NCI-H2196 (cell line): ENCODE data around the gene PAPPA.

Experiments used
- DNase-seq: peaks from one replicate; lab custom pipeline; 2025; ENCODE audit not compliant: unreplicated experiment; lab: John Stamatoyannopoulos, UW

PAPPA gene

DNA sequence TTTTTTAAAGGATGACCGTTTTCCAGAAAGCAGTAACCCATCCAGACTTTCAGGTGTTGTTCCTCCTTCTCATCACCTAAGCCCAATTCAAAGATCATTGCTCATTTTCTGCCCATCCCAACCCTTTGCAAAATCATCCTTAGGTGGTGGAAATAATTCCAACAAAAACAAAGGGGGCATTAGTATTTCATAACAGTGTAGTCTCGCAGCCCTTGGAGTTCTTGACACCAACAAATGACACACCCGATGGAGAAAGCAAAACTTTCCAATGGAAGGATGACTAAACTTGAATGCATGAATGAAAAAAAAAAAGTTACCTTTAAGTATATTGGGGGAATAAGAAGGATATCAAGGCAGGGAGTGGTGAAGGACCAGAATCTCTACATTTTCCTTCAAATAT is 117.0 kb downstream of the PAPPA start:
- no peak for DNase-seq

DNA sequence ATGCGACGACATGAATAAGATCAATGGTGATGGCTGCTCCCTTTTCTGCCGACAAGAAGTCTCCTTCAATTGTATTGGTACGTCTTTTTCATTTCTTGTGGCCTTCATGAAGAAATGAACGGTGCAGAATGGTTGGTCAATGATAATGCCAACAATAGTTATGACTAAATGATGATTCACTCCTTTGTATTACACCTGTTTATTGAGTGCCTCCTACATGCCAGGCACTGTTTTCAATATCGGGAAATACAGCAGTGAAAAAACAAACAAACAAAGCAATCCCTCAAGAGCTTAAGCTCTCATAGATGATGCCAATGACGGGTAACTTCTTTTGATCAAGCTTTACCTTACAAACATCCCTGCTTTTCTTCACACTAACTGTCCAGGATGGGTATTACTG is 117.7 kb downstream of the PAPPA start:
- DNase-seq = no peak

DNA sequence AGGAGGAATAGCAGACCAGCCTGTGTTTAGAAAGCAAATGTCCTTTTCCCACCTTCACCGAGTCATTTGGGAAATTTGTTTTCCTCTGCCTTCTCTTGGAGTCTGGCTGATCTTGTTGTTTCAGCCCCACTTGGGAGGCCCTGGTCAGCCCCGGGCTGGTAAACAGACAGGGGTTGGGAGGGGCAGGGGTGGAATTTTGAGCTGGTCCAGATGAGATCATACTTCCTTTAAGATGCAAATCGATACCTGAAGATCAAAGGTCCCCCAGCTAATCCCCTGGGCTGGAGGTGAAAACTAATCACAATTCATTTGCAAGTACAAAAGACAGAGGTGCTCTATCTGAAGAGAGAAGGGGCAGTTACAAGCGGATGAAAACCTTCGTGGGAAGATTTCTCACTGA is 118.4 kb downstream of the PAPPA start:
- no peak for DNase-seq

DNA sequence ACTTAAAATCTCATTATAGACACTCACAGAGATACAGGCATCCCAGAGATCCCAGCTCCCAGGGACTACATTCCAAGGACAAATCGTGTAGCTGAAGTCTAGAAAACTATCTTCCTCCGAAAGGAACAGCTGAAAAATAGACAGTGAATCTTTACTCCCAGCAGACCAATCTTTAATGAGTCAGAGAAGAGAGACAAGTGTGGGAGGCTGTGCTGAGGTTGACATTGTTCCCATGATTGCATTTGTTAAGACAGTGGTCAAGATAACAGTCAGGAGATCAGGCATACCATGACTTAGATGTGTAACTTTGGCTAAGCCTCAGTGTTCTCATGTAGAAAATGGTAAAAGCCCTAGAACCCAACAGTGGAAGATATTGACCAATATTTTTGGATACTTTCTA is 120.7 kb downstream of the PAPPA start:
- DNase-seq = no peak

DNA sequence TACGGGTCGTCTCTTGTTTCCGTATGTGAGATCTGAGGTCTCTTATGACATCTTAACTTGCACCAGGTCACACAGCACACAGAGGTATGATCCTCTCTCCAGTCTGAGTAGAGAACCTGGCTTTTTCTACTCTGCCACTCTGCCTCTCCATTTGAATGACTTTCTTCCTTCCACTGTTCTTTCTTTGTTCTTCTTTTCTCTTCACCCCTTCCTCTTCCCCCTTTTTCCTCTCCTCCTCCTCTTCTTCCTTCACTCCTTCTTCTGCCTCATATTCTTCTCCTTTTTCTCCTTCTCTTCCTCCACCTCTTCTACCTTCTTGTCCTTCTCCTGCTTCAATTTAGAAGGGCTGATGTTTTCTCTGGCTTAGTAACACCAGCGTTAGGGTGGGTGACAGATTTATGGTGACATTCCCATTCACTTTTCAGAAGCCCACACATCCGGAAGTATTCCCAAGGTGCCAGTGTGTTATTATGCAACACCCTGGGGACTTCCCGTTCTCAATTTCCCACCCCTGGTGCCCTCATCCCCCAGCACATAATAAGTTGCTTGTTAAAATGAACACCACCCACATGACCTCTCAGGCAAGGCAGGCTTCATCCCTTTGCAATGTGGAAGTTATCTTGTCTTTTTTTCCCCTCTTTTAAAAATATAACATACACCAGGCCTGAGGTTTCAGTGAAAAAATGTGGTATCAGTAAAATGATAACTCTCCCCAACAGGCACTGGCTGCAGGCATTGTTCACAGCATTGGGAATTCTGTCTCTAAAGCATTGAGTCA is 122.0 kb downstream of the PAPPA start:
- no peak for DNase-seq

DNA sequence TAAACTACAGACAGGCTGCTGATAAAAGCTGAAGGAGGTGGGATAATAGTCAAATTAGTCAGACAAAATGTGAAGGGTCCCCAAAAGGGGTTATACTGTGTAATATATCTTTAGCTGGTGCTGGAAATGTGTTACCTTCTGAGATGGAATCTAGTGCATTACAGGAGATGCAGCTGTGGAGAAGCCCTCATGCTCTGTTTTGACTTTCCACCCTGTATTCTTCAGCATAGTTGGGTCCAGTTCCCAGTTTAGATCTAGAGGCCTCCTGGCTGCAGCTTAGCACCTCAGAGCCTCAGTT is 122.6 kb downstream of the PAPPA start:
- no peak for DNase-seq

DNA sequence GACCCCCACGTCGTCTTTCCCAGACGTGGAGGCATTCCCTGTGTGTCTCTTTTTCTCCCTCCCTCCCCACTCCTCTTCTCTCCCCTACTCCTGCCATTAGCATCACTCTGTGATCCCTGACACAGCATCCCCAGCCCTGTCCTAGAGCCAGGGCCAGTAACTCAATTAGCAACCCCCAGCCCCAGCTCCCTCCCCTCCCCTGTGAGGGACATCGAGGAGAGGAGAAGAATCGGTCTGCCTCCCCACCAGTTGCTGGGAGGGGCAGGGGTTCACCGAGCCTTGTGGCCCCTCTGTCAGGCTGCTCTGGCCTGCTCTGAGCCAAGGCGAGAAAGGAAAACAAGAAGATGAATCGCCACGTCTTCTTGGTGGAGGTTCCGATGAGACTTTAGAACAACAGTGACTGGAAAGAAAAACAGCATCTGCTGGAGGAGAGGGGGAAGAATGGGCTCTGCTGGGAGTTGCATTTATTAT is 123.1 kb downstream of the PAPPA start:
- no peak for DNase-seq

DNA sequence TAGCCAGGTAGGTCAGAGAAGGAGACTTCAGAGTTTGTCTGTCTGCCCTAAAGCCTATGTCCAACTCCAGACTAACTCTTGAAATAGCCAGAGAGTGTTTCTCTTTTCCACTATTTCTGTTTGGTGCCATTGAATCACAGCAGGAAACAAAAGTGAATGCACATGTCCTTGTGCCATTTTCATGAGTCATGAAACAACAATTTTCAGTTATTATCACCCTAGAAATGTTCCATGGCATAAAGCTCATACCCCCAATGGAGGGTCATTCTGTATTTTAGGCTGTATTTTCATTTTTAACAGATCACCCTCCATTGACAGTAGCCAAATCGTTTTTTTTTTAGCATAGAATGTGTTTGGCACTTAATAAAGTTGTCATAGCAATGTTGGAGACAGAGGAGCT is 124.7 kb downstream of the PAPPA start:
- no peak for DNase-seq

DNA sequence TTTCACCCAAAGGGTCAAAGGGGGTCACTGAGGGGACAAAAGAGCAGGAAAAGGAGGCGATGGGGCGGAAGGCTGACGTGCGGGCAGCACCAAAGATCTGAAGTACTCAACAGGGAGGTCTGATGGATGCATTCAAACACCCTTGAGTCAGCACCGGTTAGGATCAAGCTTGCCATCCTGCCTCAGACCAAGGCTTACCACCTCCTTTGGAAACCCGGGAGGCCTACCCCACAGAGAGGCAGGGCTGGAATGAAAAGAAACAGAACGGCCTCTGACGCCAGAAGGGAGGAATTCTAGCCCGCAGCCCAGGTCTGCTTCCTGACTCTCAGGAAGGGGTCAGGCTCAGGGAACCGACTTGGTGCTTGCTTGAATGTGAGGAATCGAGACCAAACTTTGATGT is 125.6 kb downstream of the PAPPA start:
- DNase-seq = no peak

DNA sequence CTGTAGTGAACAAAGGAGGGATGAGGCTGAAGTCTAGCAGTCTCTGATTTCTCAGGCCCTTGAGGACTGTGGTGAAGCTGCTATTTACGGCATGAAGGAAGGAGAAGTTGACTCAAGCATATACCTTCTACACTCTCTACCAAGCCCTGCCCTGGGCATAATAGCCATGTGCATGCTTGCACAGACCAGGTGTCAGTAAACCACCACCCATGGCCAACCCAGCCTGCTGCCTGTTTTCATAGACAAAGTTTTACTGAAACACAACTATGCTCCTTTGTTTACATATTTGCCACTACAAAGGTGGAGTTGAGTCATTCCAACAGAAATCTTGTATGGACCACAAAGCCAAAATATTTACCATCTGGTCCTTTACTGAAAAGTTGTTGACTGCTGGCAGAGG is 126.9 kb downstream of the PAPPA start:
- no peak for DNase-seq

DNA sequence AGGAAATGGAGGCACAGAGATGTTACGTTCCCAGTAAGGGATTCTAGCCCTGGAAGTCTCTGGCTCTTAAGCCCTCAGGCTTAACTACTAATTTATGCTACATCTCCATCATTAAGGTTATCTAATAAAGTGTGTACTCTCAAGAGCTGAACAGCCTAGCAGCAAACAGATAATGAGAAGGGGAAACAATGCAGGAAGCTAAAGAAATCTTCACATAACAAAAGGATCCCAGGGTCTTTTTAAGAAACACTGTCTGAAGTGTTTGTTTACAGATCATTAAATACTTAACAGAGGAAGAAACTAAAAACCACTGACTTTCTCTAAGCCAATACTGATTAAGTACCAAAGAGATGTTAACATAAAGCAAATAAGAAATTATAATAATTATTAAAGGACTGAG is 129.0 kb downstream of the PAPPA start:
- no peak for DNase-seq

DNA sequence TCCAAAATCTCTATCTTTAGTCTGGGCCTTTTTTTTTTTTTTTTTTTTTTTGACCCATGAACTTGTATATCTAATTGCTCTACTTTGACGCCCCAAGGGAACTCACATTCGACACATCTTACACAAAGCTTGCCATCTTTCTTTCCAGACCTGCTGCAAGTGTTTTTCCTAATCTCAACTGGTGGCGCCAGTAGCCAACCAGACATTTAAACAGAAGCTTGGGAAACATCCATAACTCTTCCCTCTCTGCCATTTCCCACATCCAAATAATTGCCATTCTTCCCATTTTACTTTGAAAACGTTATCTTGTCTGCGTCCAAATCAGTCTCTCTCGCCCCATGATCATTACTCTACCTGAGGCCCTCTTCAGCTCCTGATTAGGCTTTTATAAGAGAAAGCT is 130.9 kb downstream of the PAPPA start:
- no peak for DNase-seq

DNA sequence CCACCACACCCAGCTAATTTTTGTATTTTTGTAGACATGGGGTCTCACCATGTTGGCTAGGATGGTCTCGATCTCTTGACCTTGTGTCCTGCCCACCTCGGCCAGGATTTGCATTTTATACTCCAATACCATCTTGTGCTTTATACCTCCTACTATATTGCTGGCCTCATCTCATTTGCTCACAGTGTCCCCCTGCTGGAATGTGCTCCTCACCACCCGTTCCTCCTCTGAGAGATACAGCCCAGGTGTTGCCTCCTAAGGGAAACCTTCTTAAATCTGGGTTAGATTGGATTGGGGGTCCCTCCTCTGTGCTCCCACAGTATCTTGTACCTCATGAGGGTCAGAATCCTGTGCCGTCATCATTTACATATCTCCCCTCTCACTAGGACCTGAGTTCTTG is 131.7 kb downstream of the PAPPA start:
- no peak for DNase-seq

DNA sequence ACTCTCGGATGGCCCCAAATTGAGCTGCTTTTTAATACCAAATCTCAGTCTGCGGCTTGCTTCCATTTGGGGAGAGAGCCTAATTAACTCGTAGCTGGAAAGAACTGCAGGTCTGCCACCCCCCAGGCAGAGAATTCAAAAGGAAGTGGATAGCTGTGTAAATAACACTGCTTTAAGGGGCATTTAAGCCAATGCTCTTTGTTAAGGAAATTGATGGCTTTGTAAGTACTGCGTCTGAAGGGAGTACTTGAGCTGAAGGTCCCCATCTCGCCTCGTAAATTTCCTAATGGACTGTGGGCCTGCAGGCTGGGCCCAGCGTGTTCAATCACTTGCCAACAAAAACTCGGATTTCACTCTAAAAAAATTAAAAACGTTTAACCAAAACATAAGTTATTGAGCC is 132.7 kb downstream of the PAPPA start:
- DNase-seq = no peak

DNA sequence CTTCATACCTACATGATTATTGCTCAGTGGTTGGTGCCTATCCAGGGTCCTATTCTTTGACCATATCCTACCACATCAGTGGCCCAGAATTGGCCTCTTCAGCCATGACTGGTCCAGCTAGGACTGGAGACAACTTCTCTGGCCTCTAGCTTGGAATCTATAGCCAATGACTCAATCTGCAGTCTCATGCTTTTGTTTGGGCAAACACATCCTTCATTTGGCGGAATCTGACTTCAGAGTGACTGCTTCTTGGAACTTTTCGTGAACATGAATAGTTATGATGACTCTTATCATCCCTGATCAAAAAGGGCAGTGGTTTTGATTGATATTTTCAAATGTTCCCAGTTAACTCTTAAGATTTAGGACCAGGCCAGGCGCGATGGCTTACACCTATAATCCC is 134.1 kb downstream of the PAPPA start:
- DNase-seq = no peak

DNA sequence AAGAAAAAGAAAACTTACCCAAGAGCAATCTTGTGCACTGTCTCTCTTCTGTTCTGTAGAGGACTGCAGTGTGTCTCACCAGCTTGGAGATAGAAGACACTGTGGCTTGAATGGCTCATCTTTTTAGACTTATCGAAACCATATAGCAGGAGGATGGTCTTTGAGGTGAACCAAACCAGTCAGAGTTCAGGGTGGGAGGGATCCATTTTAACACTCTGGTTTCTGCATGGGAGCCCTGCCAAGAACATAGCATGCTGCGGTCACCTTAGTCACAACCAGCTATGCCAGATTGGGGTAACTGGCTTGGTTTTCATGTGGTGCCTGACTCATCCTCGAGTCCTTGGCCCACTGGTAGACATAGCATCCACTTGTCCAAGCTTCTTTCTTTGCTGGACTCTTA is 135.1 kb downstream of the PAPPA start:
- no peak for DNase-seq

DNA sequence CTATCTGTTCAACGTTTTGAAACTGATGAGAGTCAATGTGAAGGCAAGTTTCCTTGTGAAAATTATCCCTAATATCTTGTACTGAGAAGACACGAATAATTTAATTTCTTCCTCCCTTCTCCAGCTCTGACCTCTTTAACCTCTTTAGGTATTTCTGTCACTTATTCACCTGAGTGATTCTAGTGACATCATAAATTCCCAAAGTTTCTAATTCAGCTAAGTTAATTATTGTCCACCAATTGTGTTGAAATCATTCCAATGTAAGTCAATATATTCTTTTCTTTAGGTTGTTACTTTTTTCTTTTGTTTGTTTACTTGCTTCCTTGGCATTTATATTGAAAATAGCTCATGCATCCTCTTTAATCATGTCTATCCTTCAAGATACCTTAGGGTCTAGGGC is 143.8 kb downstream of the PAPPA start:
- no peak for DNase-seq

DNA sequence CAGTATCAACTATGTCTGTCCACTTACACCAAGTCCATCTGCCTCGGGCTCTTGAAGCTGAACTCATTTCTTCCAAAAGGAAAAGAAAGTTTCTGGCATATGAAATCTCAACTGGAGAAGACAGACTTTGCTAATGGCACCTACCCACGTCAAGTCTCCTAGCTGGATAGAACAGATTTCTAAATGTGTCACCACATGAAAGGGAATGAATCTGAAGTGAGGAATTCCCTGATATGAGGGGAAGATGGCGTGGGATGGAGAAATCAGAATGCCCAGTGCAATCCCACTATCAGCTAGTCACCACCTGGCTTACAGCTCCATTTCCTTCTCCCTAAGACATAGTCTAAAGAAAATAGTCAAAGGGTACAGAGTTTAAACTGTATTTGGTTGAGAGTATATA is 144.7 kb downstream of the PAPPA start:
- no peak for DNase-seq

DNA sequence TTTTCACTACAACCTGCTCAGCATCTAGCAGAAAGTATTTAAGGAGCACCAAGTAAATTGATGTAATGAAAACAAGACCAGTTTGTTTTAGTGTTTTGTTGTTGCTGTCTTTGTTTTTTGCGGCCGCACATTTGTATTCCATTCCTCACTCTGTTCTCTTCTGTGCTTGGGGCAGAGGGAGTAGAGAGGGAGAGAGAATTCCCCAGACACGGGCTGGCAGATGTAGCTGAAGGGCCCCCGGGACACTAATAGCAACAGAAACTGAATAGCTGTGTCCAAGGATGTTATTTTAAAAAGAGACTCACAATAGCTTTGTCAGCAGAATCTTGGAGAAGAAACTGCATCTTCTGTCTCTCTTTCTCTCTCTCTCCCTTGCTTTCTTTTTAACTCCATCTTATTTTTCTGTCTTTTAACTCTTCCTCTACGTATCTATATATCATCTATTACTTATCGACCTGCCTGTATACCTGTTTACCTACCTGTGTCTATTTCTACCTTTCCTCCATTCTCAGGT is 145.3 kb downstream of the PAPPA start:
- no peak for DNase-seq

DNA sequence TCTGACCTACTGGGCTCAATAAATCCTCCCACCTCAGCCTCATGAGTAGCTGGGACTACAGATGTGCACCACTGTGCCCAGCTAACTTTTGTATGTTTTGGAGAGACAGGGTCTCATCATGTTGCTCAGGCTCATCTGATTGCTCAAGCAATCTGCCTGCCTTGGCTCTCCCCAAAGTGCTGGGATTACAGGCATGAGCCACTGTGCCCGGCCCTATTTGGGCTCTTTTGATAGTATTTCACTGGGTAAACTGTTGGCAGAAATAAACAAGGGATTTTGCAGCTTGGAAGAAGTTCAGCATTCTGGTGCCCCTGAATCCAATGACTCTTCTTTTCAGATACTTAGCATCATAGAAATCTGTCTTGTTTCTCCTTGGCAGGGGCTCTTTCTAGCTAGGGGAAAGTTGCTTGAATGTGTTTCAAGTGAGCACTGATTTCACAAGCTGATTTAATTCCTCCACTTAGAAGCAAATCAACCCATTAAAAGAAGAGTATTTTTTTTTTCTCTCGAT is 146.8 kb downstream of the PAPPA start:
- DNase-seq = no peak

DNA sequence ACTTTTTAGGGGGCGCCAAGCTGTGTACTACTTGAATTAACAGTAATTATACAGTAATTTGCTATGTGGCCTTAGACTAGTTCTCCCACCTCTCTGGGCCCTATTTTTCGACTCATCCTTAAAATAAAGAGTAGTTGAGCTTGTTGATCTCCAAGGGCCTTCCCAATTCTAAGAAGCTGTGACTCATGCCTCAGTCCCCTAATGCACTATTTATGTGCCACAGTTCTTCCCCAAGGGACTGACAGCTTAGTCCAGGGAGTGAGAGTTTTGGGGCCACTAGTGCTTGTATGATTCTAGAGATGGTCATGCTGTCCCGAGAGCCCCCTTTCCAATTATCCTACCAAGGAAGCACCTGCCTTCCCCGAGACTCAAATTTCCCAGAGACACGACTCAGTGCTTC is 149.7 kb downstream of the PAPPA start:
- DNase-seq = no peak

DNA sequence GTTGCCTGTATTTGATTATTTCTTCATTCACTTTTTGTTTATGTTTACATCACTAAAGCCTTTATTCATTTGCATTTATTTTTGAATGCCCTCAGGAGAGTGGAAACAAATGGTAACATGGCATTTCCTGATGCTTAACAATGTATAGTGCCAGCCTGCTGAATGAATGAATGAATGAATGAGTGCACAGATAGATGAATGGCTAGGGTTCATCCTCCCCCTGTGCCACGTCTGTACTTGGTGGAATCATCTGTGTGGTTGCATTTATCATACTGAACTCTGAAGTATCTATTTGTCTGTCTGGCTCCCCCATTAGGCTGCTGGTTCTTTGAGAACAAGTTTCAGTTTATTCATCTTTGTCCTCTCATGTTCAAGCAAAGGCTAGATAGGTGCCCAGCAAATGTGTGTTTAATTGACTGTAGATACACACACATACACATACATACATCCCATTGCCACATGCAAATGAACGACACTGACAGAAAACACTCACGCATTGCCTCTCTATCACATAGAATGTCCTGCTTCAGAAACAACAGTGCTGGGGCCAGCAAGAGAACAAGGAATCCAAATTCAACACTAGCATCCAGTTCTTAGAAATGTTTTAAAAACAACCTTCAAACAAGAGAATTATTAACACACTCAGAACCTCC is 150.4 kb downstream of the PAPPA start:
- DNase-seq = no peak

DNA sequence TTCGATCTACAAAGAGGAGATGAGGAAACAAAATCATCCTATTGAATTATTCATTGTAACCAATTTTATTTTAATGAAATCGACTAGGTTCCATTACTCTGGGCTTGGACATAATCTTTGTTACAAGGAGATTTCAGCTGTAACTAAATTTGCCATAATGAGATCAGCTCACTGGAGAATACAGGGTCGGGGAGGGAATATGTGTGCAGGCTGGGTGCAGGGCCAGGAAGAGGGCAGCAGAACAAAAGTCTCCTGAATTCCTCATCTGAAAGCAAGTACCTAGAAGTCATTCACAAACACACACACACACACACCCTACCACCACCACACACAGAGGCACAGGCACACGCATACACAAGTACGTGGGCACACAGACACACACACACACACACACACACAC is 151.2 kb downstream of the PAPPA start:
- DNase-seq = no peak
